IPS DF 19.7 (cell line): Measurements from ENCODE around the gene SLC6A19.

Experiments used
- DNase-seq: peaks from one replicate; pipeline ENCODE4 v3.0.0-alpha.2; 2013; ENCODE audit warnings: low read depth, low spot score

SLC6A19 gene

DNA sequence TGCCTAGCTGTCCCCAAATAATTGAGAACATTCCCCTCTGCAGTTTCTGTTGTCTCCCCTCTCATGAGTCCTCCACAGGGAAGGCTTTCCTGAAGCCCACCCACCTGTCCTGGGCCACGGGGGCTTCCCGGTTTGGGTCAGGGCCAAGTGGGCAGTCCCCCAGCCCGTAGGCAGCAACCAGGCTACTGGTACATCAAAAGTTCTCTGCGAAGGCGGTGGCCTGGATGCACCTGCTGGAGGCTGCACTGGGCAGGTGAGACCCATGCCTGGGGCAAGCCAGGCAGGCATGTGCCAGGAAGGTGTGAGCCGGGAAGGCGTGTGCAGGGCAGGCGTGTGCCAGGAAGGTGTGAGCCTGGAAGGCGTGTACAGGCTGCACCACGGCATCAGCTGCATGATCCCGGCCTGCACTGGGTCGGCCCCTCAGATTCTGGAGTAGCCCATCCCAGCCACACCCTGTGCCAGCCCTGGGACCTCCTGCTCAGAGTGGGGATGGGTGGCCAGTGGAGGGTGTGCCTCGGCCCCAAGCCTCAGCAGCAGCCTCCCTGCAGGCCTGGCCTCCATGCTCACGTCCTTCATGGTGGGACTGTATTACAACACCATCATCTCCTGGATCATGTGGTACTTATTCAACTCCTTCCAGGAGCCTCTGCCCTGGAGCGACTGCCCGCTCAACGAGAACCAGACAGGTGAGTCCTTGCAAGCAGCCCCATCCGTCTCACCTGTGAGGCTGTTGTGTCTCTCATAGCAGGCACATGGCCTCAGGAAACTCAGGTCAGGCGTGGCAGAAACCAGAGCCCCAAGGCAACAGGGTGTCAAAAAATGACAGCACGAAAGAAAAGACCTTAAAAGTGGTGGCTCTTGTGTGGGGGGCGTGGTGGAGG, 8.7 kb downstream of the SLC6A19 start:
- DNase-seq: no peak

GRCh38 chr5:1210832-1211251, 9.4 kb downstream of the SLC6A19 start:
- no peak for DNase-seq

DNA sequence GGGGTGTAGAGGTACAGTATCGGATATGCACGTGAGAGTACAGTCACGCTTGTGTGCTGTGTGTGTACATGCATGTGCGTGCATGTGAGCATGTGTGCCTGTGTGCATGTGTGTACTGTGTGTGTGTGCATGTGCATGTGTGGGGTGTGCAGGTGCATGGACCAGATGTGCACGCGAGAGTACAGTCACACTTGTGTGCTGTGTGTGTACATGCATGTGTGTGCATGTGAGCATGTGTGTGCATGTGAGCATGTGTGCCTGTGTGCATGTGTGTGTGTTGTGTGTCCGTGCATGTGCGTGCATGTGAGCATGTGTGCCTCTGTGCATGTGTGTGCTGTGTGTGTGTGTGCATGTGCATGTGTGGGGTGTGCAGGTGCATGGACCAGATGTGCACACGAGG, 10.3 kb downstream of the SLC6A19 start:
- no peak for DNase-seq

- no peak for DNase-seq
Measured at GRCh38 chr5:1212271-1212670, 10.9 kb downstream of the SLC6A19 start.

DNA sequence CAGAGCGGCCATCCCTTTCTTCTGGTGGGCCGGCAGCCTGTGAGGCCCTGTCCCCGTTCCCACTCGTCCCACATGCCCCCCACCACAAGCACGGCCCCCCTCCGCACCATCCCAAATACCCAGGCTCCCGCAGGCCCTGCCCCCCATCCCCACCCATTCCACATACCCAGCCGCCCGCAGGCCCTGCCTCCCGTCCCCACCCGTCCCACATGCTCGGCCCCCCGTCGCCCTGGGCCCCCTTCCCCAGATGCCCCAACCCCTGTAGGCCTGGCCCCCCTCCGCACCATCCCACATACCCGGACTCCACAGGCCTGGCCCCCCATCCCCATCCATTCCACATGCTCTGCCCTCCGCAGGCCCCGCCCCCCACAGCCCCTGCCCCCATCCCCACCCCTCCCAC, 11.5 kb downstream of the SLC6A19 start:
- DNase-seq: no peak

DNA sequence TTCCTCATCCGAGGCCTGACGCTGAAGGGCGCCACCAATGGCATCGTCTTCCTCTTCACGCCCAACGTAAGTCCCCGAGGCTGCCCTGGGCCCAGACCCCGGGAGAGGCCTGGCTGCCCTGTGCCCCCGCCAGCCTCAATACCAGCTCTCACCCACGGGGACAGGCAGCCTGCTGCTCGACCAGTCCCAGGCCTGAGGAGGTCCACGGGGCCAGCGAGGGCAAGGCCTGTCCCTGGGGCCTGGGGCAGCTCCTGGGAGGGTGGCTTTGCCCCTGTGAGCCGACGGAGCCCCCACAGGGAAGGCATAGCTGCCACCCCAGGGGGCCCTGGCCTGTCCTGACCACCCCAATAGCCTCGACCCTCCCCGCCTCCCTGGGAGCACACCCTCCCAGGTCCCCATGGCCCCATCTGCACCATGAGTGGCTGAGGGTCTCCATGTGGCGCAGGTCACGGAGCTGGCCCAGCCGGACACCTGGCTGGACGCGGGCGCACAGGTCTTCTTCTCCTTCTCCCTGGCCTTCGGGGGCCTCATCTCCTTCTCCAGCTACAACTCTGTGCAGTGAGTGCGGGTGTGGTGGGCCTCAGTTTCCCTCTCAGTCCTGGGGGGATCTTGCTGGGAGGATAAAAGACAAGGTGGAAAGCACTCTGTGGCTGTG, 12.2 kb downstream of the SLC6A19 start:
- no peak for DNase-seq

DNA sequence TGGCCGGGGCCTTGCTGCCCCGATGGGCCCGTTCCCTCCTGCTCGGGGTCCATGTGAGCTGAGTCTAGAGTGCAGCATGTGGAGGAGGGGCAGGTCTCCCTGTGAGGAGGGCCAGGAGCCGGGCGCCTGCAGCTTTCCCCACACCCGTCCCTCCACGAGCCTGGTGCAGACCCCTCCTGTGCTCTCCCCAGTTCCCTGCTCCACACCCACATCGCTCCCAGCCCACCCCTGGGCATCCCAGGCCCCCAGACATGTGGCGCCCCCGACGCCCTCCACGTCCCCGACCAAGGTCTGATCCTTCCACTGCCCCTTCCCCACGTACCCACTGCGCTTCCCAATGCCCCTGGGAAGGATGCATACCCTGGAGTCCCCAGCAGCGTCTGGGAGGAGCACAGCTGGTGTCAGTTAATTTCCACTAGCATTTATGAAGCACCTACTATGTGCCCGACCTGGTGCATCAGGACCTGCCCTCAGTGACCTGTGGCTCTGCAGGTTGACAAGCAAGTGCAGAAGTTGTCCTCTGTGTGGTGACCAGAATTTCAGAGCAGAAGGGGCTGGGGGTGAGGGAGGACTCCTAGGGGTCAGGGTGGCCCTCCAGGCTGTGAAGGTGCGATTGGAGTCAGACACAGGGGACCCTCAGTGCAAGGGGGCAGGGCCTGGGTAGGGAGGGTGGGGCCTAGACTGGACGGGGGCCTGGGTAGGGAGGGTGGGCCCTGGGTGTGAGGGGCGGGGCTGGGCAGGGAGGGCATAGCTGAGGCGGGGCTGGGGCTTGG, 13.0 kb downstream of the SLC6A19 start:
- DNase-seq: no peak

GRCh38 chr5:1214936-1215220, 13.5 kb downstream of the SLC6A19 start:
- no peak for DNase-seq

DNA sequence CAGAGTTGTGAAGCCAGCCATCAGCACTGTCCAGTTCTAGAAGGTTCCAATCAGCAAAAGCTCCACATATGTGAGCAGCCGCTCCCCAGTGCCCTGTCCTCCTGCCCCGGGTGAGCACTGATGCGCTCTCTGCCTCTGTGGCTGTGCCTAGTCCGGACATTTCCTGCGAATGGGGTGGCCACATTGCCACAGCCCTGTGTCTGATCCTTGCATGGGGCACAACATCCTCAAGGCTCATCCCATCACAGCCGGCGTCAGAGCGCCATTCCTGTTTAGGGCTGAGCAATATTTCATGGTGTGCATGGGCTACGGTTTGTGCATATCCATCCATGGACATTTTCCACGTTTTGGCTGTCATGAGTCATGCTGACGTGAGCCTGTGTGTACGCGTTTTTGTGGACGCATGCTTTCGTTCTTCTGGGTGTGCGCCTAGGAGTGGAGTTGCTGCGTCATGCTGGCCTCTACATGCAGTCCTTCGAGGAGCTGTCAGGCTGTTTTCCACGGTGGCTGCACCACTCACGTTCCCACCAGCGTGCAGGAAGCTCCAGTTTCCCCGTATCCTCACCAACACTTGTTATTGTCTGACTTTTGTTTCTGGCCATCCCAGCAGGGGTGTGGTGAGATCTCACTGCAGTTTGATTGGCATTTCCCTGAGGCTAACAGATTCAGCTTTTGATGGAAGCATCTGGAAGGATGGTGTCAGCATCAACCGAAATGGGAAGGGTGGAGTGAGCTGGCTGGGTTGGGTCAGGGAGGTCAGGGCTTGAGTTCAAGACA, 14.1 kb downstream of the SLC6A19 start:
- DNase-seq: no peak

DNA sequence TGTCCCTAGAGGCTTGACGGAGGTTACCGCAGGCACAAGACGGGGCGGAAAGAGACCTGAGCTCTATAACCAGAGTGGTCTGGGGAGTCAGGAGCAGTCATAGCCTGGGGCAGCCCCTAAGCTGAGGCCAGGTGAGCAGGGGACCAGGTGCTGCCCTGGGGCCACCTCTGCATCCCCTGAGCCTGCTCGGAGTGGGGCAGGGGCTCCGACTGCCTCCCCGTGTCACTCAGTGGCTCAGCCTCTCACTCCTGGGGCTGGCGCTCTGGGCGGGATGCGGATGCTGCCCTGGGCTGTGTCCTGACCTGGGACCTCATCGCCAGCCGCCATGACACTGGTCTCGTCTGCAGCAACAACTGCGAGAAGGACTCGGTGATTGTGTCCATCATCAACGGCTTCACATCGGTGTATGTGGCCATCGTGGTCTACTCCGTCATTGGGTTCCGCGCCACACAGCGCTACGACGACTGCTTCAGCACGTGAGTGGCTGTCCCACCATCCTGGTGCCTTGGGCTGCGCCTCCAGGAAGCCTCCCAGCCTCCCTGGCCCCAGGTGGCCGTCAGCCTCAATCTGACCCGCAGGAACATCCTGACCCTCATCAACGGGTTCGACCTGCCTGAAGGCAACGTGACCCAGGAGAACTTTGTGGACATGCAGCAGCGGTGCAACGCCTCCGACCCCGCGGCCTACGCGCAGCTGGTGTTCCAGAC, 15.0 kb downstream of the SLC6A19 start:
- DNase-seq: no peak

- no peak for DNase-seq
Measured at GRCh38 chr5:1216918-1217295, 15.5 kb downstream of the SLC6A19 start.

GRCh38 chr5:1217596-1218206, 16.3 kb downstream of the SLC6A19 start:
- DNase-seq: no peak

GRCh38 chr5:1218351-1219080, 17.1 kb downstream of the SLC6A19 start:
- DNase-seq: no peak

GRCh38 chr5:1219098-1219767, 17.8 kb downstream of the SLC6A19 start:
- DNase-seq: no peak

- no peak for DNase-seq
Measured at GRCh38 chr5:1219768-1220100, 18.3 kb downstream of the SLC6A19 start.

GRCh38 chr5:1220351-1220750, 19.0 kb downstream of the SLC6A19 start:
- no peak for DNase-seq

DNA sequence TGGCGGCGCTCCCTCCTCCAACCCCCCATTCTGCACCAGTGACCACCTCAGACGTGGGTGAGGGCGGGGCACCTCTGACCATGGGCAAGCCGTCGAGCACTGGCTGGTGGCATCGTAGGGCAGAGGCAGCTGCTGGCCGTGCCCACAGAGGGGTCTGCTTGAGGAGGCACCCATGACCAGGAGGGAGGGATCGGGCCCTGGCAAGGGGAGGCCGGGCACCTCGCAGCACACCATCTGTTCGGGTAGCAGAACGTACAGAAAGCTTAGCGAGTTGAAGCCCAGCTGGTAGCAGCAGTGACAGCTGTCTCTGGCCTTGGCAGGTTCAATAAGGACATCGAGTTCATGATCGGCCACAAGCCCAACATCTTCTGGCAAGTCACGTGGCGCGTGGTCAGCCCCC, 19.4 kb downstream of the SLC6A19 start:
- no peak for DNase-seq

- DNase-seq: no peak
Measured at GRCh38 chr5:1221721-1222120, 20.3 kb downstream of the SLC6A19 start.

DNA sequence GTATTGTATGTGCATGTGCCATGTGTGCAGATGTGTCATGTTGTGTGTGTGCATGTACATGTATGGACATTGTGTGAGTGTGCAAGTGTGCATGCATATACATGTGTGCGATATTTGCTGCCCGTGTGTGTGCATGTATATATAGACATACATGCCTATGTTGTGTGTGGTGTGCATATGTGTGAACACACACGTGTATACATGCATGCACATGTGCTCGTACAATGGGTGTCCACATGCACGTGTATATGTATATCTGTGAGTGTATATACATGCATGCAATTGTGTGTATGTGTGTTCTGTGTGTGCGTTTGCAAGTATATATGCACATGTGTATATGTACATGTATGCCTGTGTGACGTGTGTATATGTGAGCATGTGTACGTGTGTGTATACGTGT, 20.8 kb downstream of the SLC6A19 start:
- DNase-seq: no peak
